GM21447 (cell line): Measurements from ENCODE around the gene HYI.

Experiments
- ATAC-seq: cut with Tn5 transposase; IDR thresholded peaks from one replicate; pipeline ENCODE4 v1.9.1; 2021; ENCODE audit not compliant: unreplicated experiment

HYI gene

DNA sequence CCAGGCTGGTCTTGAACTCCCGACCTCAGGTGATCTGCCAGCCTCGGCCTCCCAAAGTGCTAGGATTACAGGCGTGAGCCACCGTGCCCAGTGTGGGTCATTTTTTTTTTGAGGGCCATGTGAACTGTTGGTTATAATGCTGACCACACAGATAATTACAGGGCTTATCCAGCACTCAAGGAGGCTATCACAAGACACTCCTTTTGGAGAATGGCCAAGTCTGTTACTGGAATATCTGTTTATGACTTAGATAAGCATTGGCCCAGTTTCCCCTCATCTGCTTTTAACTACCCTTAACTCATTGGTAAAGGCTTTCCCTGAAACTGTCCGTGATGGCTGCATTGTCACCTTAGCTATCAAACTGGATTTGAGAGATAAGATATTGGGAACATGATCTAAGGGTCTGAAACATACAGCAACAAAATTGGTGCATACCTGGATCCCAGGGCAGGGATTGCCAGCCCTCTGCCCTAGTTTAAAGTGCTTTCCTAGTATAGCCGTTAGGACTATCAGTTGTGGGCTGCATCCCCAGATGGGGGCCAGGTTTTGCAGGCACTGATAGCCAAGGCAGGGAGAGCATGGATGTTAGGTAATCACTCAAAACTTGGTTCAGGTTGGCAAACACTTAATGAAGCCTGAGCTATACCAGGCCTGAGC is 48.4 kb downstream of the HYI start:
- no peak for ATAC-seq

GRCh38 chr1:43404353-43404752 is 49.4 kb downstream of the HYI start:
- ATAC-seq = no peak

- no peak for ATAC-seq
These were observed 51.5 kb downstream of the HYI start for GRCh38 chr1:43402089-43402865.
